GM10847 (cell line): Measurements from ENCODE around the gene OR9G1.

Experiments
- POLR2A ChIP-seq: IDR thresholded peaks from 2 replicates; pipeline ENCODE4 v1.6.1; 2011; ENCODE audit not compliant: insufficient read length; ENCODE audit errors: extremely low read depth

Gene OR9G1

GRCh38 chr11:56751480-56751879, 52.6 kb downstream of the OR9G1 start:
- no peak for TF ChIP-seq POLR2A
